Measurements from ENCODE around the gene SPNS1.
"Not testable (repeated sequence)": the region's sequence is repeated elsewhere in the genome, so short reads cannot be mapped to it uniquely, and the experiment has no call there.

The SPNS1 gene

DNA sequence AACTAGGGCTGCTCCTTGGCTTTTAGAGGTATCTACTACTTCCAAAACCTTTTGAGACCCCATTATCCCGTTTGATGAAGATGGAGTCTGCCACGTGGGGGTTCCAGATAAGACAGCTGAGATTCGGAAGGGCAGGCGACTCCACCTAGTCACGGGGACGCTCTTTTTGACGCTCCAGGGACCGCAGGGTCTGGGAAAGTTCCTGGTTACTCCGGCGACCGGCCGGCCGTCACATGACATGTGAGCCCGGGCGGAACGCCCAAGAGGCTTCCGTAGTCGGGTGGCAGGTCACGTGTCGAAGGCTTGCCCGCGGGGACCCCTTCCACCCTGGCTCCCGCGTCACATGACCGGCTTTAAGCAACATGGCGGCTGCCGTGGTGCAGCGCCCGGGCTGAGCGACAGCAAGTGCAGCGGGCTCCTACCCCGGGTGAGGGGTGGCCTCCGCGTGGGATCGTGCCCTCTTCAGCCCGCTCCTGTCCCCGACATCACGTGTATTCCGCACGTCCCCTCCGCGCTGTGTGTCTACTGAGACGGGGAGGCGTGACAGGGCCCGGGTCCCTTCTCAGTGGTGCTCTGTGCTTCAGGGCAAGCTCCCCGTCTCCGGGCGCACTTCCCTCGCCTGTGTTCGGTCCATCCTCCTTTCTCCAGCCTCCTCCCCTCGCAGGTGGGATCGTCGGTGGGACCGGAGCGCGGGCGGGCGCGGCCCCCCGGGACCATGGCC, at the start of gene SPNS1:
TSS of gene SPNS1 (plus strand) at position 342 of the 721 bp plus-strand sequence. CDS start at position 716, 374 bp downstream.
- DNase-seq: peak; percentile 96 to 99

- DNase-seq: peak; percentile 62 to 69
These were observed 49.0 kb upstream of the SPNS1 start for GRCh38 chr16:28925386-28926228.

DNA sequence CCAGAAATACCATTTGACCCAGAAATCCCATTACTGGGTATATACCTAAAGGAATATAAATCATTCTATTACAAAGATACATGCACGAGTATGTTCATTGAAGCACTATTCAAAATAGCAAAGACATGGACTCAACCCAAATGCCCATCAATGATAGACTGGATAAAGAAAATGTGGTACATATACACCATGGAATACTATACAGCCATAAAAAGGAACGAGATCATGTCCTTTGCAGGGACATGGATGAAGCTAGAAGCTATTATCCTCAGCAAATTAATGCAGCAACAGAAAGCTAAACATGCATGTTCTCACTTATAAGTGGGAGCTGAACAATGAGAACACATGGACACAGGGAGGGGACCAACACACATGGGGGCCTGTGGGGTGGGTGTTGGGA, 48.3 kb upstream of the SPNS1 start:
- not testable (repeated sequence) for DNase-seq

GRCh38 chr16:28927815-28928214, 46.8 kb upstream of the SPNS1 start:
- no peak for DNase-seq

- DNase-seq: no peak
These were observed 44.4 kb upstream of the SPNS1 start for GRCh38 chr16:28930203-28930602.

- no peak for DNase-seq
These were observed 43.9 kb upstream of the SPNS1 start for GRCh38 chr16:28930652-28931051.

- DNase-seq: no peak
These were observed 42.8 kb upstream of the SPNS1 start, which contains the start of gene CD19 for GRCh38 chr16:28931801-28932225. Gene CD19 (plus strand): TSS chr16:28931971. CDS start chr16:28932001, 30 bp downstream.

- no peak for DNase-seq
These were observed 42.0 kb upstream of the SPNS1 start for GRCh38 chr16:28932339-28933141.

- DNase-seq: no peak
These were observed 41.4 kb upstream of the SPNS1 start for GRCh38 chr16:28933171-28933570.

- DNase-seq: no peak
These were observed 39.2 kb upstream of the SPNS1 start for GRCh38 chr16:28935346-28935745.

DNA sequence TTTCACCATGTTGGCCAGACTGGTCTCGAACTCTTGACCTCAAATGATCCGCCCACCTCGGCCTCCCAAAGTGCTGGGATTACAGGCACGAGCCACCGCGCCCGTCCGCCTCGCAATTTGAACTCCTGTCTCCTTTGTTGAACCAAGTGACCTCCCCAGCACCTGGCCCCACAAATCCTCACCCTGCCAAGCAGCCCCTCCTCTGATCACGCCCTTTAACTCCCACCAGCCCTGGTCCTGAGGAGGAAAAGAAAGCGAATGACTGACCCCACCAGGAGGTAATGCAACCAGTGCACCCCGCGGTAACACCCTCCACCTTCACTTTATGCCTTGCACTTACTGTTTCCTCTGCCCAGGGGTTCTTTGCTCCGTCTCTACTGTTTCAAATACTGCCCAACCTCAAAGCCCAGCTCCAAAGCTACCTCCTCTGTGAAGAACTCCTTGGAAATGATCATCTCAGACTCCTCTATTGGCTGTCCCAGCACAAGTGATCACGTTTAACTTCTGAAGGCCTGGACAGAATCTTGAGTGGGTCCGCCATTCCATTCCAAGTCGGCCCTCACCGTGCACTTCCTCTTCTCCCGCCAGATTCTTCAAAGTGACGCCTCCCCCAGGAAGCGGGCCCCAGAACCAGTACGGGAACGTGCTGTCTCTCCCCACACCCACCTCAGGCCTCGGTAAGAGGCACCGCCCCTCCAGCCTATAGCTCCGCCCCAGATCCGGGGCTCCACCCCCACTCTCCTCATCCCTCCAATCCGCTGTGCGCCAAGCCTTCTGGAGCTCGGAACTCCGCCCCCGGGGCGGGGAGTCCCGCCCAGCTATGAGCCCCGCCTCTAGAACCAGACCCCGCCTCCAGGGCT, 38.4 kb upstream of the SPNS1 start:
- DNase-seq: peak; percentile 62 to 72

DNA sequence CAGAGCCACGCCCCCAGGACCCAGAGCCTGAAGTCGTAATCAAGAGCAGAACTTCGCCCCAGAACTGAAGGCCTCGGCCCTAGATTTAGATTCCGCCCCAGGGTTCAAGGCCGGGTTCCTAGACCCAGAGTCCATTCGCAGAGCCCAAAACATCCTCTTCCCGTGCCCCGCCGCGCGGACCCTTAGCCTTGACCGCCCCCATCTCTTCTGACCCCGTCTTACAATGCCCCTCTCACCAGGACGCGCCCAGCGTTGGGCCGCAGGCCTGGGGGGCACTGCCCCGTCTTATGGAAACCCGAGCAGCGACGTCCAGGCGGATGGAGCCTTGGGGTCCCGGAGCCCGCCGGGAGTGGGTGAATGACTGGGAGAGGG, 37.8 kb upstream of the SPNS1 start:
- DNase-seq: no peak

GRCh38 chr16:28937222-28937876, 37.2 kb upstream of the SPNS1 start:
- DNase-seq: no peak

- no peak for DNase-seq
These were observed 35.9 kb upstream of the SPNS1 start for GRCh38 chr16:28938721-28939120.

- not testable (repeated sequence) for DNase-seq
These were observed 34.8 kb upstream of the SPNS1 start for GRCh38 chr16:28939825-28940224.

DNA sequence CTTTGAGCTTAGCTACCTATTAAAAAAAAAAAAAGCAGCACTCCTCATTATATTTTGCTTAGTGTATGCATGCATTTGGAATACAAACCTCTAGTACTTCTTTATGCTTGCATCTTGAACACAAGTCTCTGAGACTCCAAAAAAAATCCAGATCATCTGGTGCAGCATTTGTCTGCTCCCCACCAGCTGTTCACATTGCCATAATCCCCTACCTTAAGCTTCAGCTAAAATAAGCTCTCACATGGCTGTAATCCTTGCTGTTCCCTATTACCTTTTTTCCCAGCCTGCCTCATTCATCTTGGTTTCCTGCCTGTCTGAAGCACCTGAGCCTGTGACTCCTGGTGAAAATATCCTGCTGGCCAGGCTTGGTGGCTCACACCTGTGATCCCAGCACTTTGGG, 31.3 kb upstream of the SPNS1 start:
- no peak for DNase-seq

GRCh38 chr16:28946681-28947080, 27.9 kb upstream of the SPNS1 start:
- no peak for DNase-seq

DNA sequence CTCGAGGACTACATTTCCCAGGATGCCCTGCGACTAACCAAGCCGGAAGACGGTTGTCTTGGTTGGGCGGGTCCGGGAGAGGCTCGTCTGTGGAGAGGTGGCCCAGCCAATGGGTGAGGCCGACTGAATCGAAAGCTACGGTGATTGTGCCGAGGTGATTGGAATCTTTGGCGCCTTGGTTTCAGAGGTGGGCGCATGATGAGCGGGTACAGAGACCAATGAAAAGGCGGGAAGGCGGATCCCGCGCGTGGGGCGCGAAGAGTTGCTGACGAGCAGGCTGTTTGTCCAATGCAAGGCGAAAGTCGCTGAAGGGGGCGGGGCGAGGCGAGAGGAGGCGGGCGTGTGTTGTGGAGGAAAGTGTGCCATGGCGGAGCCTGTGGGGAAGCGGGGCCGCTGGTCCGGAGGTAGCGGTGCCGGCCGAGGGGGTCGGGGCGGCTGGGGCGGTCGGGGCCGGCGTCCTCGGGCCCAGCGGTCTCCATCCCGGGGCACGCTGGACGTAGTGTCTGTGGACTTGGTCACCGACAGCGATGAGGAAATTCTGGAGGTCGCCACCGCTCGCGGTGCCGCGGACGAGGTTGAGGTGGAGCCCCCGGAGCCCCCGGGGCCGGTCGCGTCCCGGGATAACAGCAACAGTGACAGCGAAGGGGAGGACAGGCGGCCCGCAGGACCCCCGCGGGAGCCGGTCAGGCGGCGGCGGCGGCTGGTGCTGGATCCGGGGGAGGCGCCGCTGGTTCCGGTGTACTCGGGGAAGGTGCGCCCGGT, 23.7 kb upstream of the SPNS1 start, which contains the start of gene NFATC2IP:
TSS of gene NFATC2IP (plus strand) at position 290 of the 762 bp plus-strand sequence. CDS start at position 365, 75 bp downstream.
- peak; percentile 100 for DNase-seq

GRCh38 chr16:28951410-28951943, 23.1 kb upstream of the SPNS1 start:
- no peak for DNase-seq

DNA sequence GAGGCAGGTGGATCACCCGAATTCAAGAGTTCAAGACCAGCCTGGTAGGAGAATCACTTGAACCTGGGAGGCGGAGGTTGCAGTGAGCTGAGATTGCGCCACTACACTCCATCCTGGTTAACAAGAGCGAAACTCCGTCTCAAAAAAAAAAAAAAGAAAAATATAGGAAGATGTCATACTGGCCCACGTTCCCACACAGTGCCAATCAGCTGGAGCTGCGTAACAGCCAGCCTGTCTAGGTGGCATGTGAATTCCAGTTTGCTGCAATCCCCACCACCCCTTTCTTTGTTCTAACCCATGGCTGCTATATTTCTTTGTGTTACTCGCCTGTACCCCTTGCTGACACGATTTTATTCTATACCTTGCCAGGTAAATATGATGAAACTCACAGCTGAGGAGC, 16.4 kb upstream of the SPNS1 start:
- DNase-seq: no peak

Measured in SHP77 (cell line).